NCI-H146 (cell line): ENCODE results near the gene LRIT3.

Experiments
- DNase-seq: peaks from one replicate; lab custom pipeline; 2025; lab: John Stamatoyannopoulos, UW

Gene LRIT3

GRCh38 chr4:109910256-109910655, 62.3 kb downstream of the LRIT3 start:
- no peak for DNase-seq

GRCh38 chr4:109912706-109913595, 65.0 kb downstream of the LRIT3 start, which contains the start of gene EGF:
Gene EGF, plus strand, starts transcription at chr4:109912883. Its CDS starts 453 bp downstream, at chr4:109913336.
- no peak for DNase-seq

GRCh38 chr4:109913596-109914241, 65.8 kb downstream of the LRIT3 start:
- DNase-seq: no peak

GRCh38 chr4:109914322-109914721, 66.4 kb downstream of the LRIT3 start:
- DNase-seq: no peak

- no peak for DNase-seq
These were observed 67.6 kb downstream of the LRIT3 start for GRCh38 chr4:109915385-109916026.

- DNase-seq: no peak
These were observed 68.1 kb downstream of the LRIT3 start for GRCh38 chr4:109916027-109916409.

GRCh38 chr4:109921384-109921808, 73.5 kb downstream of the LRIT3 start:
- no peak for DNase-seq
